Smooth muscle cell (in vitro differentiated cells): ENCODE measurements around the gene CIB4. TPM values are rescaled to one million over a fixed set of nuclear protein-coding genes. Genes with fewer than 3 reads are reported as not detected.
A peak's percentile ranks its signal among the peaks of the same experiment; 100 is the strongest.

Source experiments
- DNase-seq: peaks from one replicate; lab custom pipeline; 2025; ENCODE audit not compliant: unreplicated experiment; lab: John Stamatoyannopoulos, UW
- H2AFZ ChIP-seq: fragments of 200-600 bp; sonication (generic); 2 replicates; pipeline ENCODE4 v1.6.0; 2016; ENCODE audit warnings: antibody characterized with exemption, low read depth, mild to moderate bottlenecking
- H3F3A ChIP-seq: fragments of 200-600 bp; sonication (generic); 2 replicates; pipeline ENCODE4 v1.6.0; 2017; ENCODE audit warnings: antibody characterized with exemption, low read depth
- H3K27ac ChIP-seq: fragments of 200-600 bp; sonication (generic); 2 replicates; pipeline ENCODE4 v1.5.1; 2016; ENCODE audit warnings: low read depth, mild to moderate bottlenecking
- H3K27me3 ChIP-seq: fragments of 200-600 bp; sonication (generic); 2 replicates; pipeline ENCODE4 v1.6.1; 2016; ENCODE audit warnings: low read depth, mild to moderate bottlenecking
- H3K36me3 ChIP-seq: fragments of 200-600 bp; sonication (generic); 2 replicates; pipeline ENCODE4 v1.5.1; 2016; ENCODE audit warnings: low read depth
- H3K4me1 ChIP-seq: fragments of 200-600 bp; sonication (generic); 2 replicates; pipeline ENCODE4 v1.5.1; 2016; ENCODE audit warnings: low read depth
- H3K4me2 ChIP-seq: fragments of 200-600 bp; sonication (generic); 2 replicates; pipeline ENCODE4 v1.6.0; 2016; ENCODE audit warnings: mild to moderate bottlenecking
- H3K4me3 ChIP-seq: fragments of 200-600 bp; sonication (generic); 2 replicates; pipeline ENCODE4 v1.5.1; 2016; ENCODE audit warnings: mild to moderate bottlenecking
- H3K79me2 ChIP-seq: fragments of 200-600 bp; sonication (generic); 2 replicates; pipeline ENCODE4 v1.6.0; 2016; ENCODE audit warnings: low read depth, mild to moderate bottlenecking
- H3K9ac ChIP-seq: fragments of 200-600 bp; sonication (generic); 2 replicates; pipeline ENCODE4 v1.6.0; 2016; ENCODE audit warnings: low read depth
- H3K9me3 ChIP-seq: fragments of 200-600 bp; sonication (generic); replicated peaks from 2 replicates; pipeline ENCODE4 v1.5.1; 2016; ENCODE audit warnings: low read depth
- H4K20me1 ChIP-seq: fragments of 200-600 bp; sonication (generic); 2 replicates; pipeline ENCODE4 v1.6.0; 2016; ENCODE audit warnings: low read depth
- WGBS: methylation state at CpG from one replicate; pipeline ENCODE4 v1.1.7; 2016; ENCODE audit warnings: low lambda C conversion rate; 5-methylcytosine and 5-hydroxymethylcytosine counted together
- polyA plus RNA-seq: library from polyadenylated mRNA; unstranded; fragments of >200 nt; fragmentation: Nextera tagmentation; extraction: Ambion mirVana; gene quantifications from 2 replicates; pipeline ENCODE4 v1.2.1, GENCODE V29; 2016
- total RNA-seq: library from RNA; depleted of rRNA; stranded (reverse); fragments of >200 nt; gene quantifications from 2 replicates; pipeline ENCODE4 v1.2.3, GENCODE V29; 2014
- TF ChIP-seq, protein P1 (sequence below): fragments of 200-600 bp; sonication (generic); IDR thresholded peaks from 2 replicates; pipeline ENCODE4 v1.5.1; 2017; ENCODE audit warnings: borderline replicate concordance, mild to moderate bottlenecking, antibody characterized with exemption; ENCODE audit not compliant: insufficient read depth, poor library complexity, severe bottlenecking

Gene CIB4
- total and polyA plus RNA-seq, 2 experiments from 2014 or later, result not detected

DNA sequence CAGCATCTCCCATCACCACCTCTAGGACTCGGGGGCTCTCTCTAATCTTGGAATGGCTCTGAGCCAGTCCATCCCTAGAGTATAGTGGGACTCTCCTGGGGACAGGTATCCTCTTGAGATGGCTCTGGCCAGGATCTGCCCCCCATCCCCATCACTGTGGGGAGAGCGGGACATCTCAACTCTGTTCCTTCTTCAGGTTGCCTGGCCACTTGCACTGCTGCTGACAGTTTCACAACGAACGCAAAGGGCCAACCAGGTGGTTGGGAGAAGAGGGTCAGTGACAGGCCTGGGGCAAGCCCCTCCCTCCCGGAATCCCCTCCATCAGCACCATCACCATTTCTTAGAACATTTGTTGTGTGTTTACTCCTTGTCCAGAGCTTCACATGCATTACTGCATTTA lies 62.6 kb downstream of the CIB4 start:
- H3K27me3 ChIP-seq, result peaks cover 3% of the 10 kb centered on the region
- H3K9ac ChIP-seq, result no peak overlapping the region
- H3K4me1 ChIP-seq, result no peaks in the 10 kb centered on the region
- H3K36me3 ChIP-seq, result no peaks in the 10 kb centered on the region
- no peaks in the 10 kb centered on the region for H3F3A ChIP-seq
- no peak overlapping the region for H2AFZ ChIP-seq
- no peak overlapping the region for H3K4me3 ChIP-seq
- no peaks in the 10 kb centered on the region for H3K9me3 ChIP-seq
- no peak overlapping the region for H3K4me2 ChIP-seq
- TF ChIP-seq, protein P1, sequence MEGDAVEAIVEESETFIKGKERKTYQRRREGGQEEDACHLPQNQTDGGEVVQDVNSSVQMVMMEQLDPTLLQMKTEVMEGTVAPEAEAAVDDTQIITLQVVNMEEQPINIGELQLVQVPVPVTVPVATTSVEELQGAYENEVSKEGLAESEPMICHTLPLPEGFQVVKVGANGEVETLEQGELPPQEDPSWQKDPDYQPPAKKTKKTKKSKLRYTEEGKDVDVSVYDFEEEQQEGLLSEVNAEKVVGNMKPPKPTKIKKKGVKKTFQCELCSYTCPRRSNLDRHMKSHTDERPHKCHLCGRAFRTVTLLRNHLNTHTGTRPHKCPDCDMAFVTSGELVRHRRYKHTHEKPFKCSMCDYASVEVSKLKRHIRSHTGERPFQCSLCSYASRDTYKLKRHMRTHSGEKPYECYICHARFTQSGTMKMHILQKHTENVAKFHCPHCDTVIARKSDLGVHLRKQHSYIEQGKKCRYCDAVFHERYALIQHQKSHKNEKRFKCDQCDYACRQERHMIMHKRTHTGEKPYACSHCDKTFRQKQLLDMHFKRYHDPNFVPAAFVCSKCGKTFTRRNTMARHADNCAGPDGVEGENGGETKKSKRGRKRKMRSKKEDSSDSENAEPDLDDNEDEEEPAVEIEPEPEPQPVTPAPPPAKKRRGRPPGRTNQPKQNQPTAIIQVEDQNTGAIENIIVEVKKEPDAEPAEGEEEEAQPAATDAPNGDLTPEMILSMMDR, result no peak
- H3K79me2 ChIP-seq, result no peaks in the 10 kb centered on the region
- no peak overlapping the region for H3K27ac ChIP-seq
- DNase-seq, result no peak
- H4K20me1 ChIP-seq, result no peaks in the 10 kb centered on the region
- WGBS, result 87% methylated on average over 5 of the region's 5 CpGs

DNA sequence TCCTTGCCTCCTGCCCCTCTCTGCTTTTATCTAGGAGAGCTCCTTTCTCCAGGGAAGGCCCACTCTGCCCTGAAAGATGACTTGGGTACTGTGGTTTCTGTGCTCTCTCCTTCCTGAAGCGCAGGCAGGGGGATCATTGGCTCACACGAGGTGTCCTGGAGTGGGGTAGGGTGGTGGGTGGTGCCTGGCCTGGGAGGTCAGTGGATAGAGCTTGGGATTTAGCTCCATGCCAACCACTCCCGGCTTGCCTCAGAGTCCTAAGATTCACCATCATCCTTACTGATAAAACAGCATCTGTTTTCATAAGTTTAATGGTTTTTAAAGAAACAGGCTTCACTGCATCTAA lies 63.1 kb downstream of the CIB4 start:
- 73% methylated on average over 3 of the region's 3 CpGs for WGBS
- Histone ChIP-seq H3K4me2 (no peak overlapping the region), H3K27ac (no peak overlapping the region), H3K79me2 (no peaks in the 10 kb centered on the region), H4K20me1 (no peaks in the 10 kb centered on the region), H3K4me3 (no peak overlapping the region), H2AFZ (no peak overlapping the region), H3F3A (no peaks in the 10 kb centered on the region), H3K36me3 (no peaks in the 10 kb centered on the region), H3K4me1 (no peaks in the 10 kb centered on the region), H3K9me3 (no peaks in the 10 kb centered on the region), H3K9ac (no peak overlapping the region), H3K27me3 (peaks cover 7% of the 10 kb centered on the region)
- no peak for DNase-seq
- TF ChIP-seq, protein P1, result no peak

DNA sequence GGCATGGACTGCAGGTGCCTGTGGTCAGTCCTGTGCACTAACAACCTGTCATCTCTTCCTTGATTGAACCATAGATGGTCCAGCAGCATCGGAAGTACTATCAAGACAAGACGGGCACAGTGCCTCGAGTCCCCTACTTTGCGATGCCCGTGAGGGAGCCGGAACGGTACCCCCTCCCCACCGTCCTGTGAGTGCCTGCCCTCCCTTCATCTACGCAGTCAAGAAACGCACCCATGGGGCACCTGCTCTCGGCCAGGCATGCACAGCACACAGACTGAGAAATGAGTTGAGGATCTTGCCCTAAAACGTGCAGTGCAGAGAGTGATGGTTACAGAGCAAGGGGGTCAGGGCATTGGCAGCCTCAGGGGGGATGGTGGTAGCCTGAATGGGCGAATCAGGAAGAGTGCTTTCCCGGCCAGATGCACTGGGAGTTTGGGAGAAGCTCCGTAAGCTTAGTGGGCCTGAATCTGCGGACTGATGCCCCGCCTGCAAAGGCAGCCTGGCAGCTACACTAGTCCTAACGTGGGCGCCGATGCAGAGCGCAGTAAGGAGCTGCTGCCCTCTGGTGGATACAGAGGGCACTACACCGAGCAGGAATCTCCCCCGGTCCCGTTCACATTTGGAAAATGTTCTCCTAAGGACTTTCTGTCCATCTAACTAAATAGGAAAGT lies 63.6 kb downstream of the CIB4 start:
- TF ChIP-seq, protein P1, result peak; percentile 96
- no peaks in the 10 kb centered on the region for H3K4me1 ChIP-seq
- H2AFZ ChIP-seq, result no peak overlapping the region
- DNase-seq, result peak; percentile 29
- peaks cover 9% of the 10 kb centered on the region for H3K27me3 ChIP-seq
- no peaks in the 10 kb centered on the region for H3F3A ChIP-seq
- no peak overlapping the region for H3K9ac ChIP-seq
- no peak overlapping the region for H3K4me3 ChIP-seq
- no peaks in the 10 kb centered on the region for H3K9me3 ChIP-seq
- H3K36me3 ChIP-seq, result no peaks in the 10 kb centered on the region
- 47% methylated on average over 24 of the region's 24 CpGs for WGBS
- H3K4me2 ChIP-seq, result no peak overlapping the region
- H3K79me2 ChIP-seq, result no peaks in the 10 kb centered on the region
- no peak overlapping the region for H3K27ac ChIP-seq
- no peaks in the 10 kb centered on the region for H4K20me1 ChIP-seq
